Measurements from ENCODE around the gene RPL11.

Gene RPL11

GRCh38 chr1:23704834-23705495, 13.4 kb downstream of the RPL11 start:
- H3K27ac ChIP-seq (ENCODE audit: low read depth, low read length) = no peak overlapping the region
- H3K36me3 ChIP-seq (ENCODE audit: control insufficient read depth, insufficient read depth, low read length) = peaks cover 8% of the 10 kb centered on the region
- no peak overlapping the region for H2BK120ac ChIP-seq (ENCODE audit: low read depth, low read length)
- no CpG with 5 or more reads among the region's 6 CpGs for WGBS (ENCODE audit: extremely low coverage, insufficient coverage, low lambda C conversion rate)
- H2BK5ac ChIP-seq (ENCODE audit: low read length) = no peak overlapping the region
- peaks cover 16% of the 10 kb centered on the region for H3K79me1 ChIP-seq (ENCODE audit: low read length)
- H3K27me3 ChIP-seq (ENCODE audit: insufficient read depth, low read length, poor library complexity) = no peaks in the 10 kb centered on the region
- DNase-seq = no peak
- peaks cover 4% of the 10 kb centered on the region for H3K79me2 ChIP-seq (ENCODE audit: control insufficient read depth, insufficient read depth, low read length)
- no peak overlapping the region for H2BK15ac ChIP-seq (replicated peaks; ENCODE audit: low read depth)
- no peak overlapping the region for H3K9ac ChIP-seq (ENCODE audit: low read length)
- H3K23ac ChIP-seq (ENCODE audit: low read length) = no peak overlapping the region
- no peak overlapping the region for H4K8ac ChIP-seq (ENCODE audit: low read depth, low read length)
- H3K4ac ChIP-seq (ENCODE audit: low read depth, low read length) = no peak overlapping the region
- no peak overlapping the region for H2AK5ac ChIP-seq (ENCODE audit: low read length)
- H3K4me3 ChIP-seq (ENCODE audit: low read length) = no peak overlapping the region
- no peak overlapping the region for H3K4me2 ChIP-seq (ENCODE audit: low read length)
- no peaks in the 10 kb centered on the region for H3K4me1 ChIP-seq (ENCODE audit: control insufficient read depth, low read depth, low read length)
- no peak overlapping the region for H3K18ac ChIP-seq (ENCODE audit: low read length)
- no peak overlapping the region for H3K56ac ChIP-seq (ENCODE audit: low read length)
- no peak overlapping the region for H4K5ac ChIP-seq (ENCODE audit: low read length)

DNA sequence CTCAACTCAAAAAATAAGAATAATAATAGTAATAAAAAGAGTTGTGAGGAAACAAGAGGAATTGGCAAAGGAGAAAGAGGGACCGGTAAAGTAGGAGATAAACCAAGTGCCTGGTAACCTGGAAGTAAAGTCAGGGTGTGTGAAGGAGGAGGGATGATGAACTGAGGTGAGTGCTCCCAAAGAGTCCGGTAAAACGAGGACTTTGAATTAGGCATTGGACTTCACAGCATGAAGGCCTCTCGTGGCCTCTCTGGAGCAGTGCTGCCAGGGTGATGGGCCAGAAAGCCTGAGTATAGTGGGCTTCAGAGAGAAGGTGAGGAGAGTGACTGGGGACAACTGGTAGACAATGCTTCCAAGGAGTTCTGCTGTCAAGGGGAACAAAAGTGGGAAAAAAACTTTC, 17.6 kb downstream of the RPL11 start:
- Histone ChIP-seq H3K23ac (ENCODE audit: low read length) (no peak overlapping the region), H3K56ac (ENCODE audit: low read length) (no peak overlapping the region), H4K8ac (ENCODE audit: low read depth, low read length) (no peak overlapping the region), H3K9ac (ENCODE audit: low read length) (no peak overlapping the region), H2BK120ac (ENCODE audit: low read depth, low read length) (no peak overlapping the region), H3K4ac (ENCODE audit: low read depth, low read length) (no peak overlapping the region), H2AK5ac (ENCODE audit: low read length) (no peak overlapping the region), H3K18ac (ENCODE audit: low read length) (no peak overlapping the region), H3K27ac (ENCODE audit: low read depth, low read length) (no peak overlapping the region), H3K79me2 (ENCODE audit: control insufficient read depth, insufficient read depth, low read length) (peaks cover 7% of the 10 kb centered on the region), H3K36me3 (ENCODE audit: control insufficient read depth, insufficient read depth, low read length) (no peaks in the 10 kb centered on the region), H4K5ac (ENCODE audit: low read length) (no peak overlapping the region), H3K79me1 (ENCODE audit: low read length) (peaks cover 19% of the 10 kb centered on the region), H3K4me2 (ENCODE audit: low read length) (no peak overlapping the region), H3K4me3 (ENCODE audit: low read length) (no peak overlapping the region), H3K4me1 (ENCODE audit: control insufficient read depth, low read depth, low read length) (no peaks in the 10 kb centered on the region), H3K27me3 (ENCODE audit: insufficient read depth, low read length, poor library complexity) (no peaks in the 10 kb centered on the region), H2BK5ac (ENCODE audit: low read length) (no peak overlapping the region), H2BK15ac (replicated peaks; ENCODE audit: low read depth) (no peak overlapping the region)
- DNase-seq = no peak
- WGBS (ENCODE audit: extremely low coverage, insufficient coverage, low lambda C conversion rate) = no CpG with 5 or more reads among the region's 4 CpGs

- no peak overlapping the region for H3K27ac ChIP-seq (ENCODE audit: low read depth, low read length)
- no peaks in the 10 kb centered on the region for H3K27me3 ChIP-seq (ENCODE audit: insufficient read depth, low read length, poor library complexity)
- H2BK5ac ChIP-seq (ENCODE audit: low read length) = no peak overlapping the region
- no peaks in the 10 kb centered on the region for H3K36me3 ChIP-seq (ENCODE audit: control insufficient read depth, insufficient read depth, low read length)
- H2BK120ac ChIP-seq (ENCODE audit: low read depth, low read length) = no peak overlapping the region
- H2BK15ac ChIP-seq (replicated peaks; ENCODE audit: low read depth) = no peak overlapping the region
- H4K5ac ChIP-seq (ENCODE audit: low read length) = no peak overlapping the region
- no peak overlapping the region for H3K4ac ChIP-seq (ENCODE audit: low read depth, low read length)
- peak; percentile 94 for DNase-seq
- H3K23ac ChIP-seq (ENCODE audit: low read length) = no peak overlapping the region
- H3K18ac ChIP-seq (ENCODE audit: low read length) = no peak overlapping the region
- H3K79me2 ChIP-seq (ENCODE audit: control insufficient read depth, insufficient read depth, low read length) = no peaks in the 10 kb centered on the region
- H3K56ac ChIP-seq (ENCODE audit: low read length) = no peak overlapping the region
- H4K8ac ChIP-seq (ENCODE audit: low read depth, low read length) = no peak overlapping the region
- no peak overlapping the region for H3K4me3 ChIP-seq (ENCODE audit: low read length)
- H3K4me1 ChIP-seq (ENCODE audit: control insufficient read depth, low read depth, low read length) = no peaks in the 10 kb centered on the region
- H3K9ac ChIP-seq (ENCODE audit: low read length) = no peak overlapping the region
- H3K79me1 ChIP-seq (ENCODE audit: low read length) = peaks cover 13% of the 10 kb centered on the region
- no CpG with 5 or more reads among the region's 3 CpGs for WGBS (ENCODE audit: extremely low coverage, insufficient coverage, low lambda C conversion rate)
- H3K4me2 ChIP-seq (ENCODE audit: low read length) = no peak overlapping the region
- H2AK5ac ChIP-seq (ENCODE audit: low read length) = no peak overlapping the region
Measured at GRCh38 chr1:23718482-23718881, 26.9 kb downstream of the RPL11 start.

DNA sequence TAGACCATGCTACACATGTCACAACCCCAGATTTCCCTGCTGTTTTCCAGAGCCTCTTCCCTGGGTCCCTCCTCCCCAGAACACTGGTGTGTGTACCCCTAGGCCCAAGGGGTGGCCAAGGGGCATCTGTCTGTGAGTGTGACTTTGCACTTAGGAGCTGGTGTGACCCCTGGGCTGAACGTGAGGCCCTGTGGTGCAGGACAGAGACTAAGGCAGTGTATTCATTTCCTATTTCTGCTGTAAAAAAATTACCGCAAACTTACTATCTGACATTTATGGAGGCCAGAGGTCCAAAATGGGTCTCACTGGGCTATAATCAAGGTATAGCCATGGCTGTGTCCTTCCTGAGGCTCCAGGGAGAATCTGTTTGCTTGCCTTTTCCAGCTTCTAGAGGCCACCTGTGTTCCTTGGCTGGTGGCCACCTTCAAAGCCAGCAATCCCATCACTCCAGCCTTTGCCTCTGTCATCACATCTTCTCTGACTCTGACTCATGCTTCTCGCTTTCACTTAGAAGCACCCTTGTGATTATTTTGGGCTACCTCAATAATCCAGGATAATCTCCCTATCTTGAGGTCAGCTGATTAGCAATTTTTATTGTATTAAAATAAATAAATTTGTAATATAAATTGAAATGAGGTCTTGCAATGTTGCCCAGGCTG, 27.7 kb downstream of the RPL11 start:
- H3K36me3 ChIP-seq (ENCODE audit: control insufficient read depth, insufficient read depth, low read length) = no peaks in the 10 kb centered on the region
- H3K4me2 ChIP-seq (ENCODE audit: low read length) = no peak overlapping the region
- no peak overlapping the region for H2BK5ac ChIP-seq (ENCODE audit: low read length)
- no peak overlapping the region for H3K4me3 ChIP-seq (ENCODE audit: low read length)
- no peak overlapping the region for H3K27ac ChIP-seq (ENCODE audit: low read depth, low read length)
- H3K79me1 ChIP-seq (ENCODE audit: low read length) = peaks cover 13% of the 10 kb centered on the region
- H2AK5ac ChIP-seq (ENCODE audit: low read length) = no peak overlapping the region
- H3K4me1 ChIP-seq (ENCODE audit: control insufficient read depth, low read depth, low read length) = no peaks in the 10 kb centered on the region
- WGBS (ENCODE audit: extremely low coverage, insufficient coverage, low lambda C conversion rate) = no CpG with 5 or more reads among the region's 3 CpGs
- no peak overlapping the region for H2BK120ac ChIP-seq (ENCODE audit: low read depth, low read length)
- H3K4ac ChIP-seq (ENCODE audit: low read depth, low read length) = no peak overlapping the region
- no peak overlapping the region for H3K9ac ChIP-seq (ENCODE audit: low read length)
- no peak overlapping the region for H4K5ac ChIP-seq (ENCODE audit: low read length)
- no peak overlapping the region for H2BK15ac ChIP-seq (replicated peaks; ENCODE audit: low read depth)
- H3K27me3 ChIP-seq (ENCODE audit: insufficient read depth, low read length, poor library complexity) = no peaks in the 10 kb centered on the region
- no peak overlapping the region for H3K56ac ChIP-seq (ENCODE audit: low read length)
- no peak overlapping the region for H3K23ac ChIP-seq (ENCODE audit: low read length)
- DNase-seq = no peak
- no peak overlapping the region for H3K18ac ChIP-seq (ENCODE audit: low read length)
- no peak overlapping the region for H4K8ac ChIP-seq (ENCODE audit: low read depth, low read length)
- no peaks in the 10 kb centered on the region for H3K79me2 ChIP-seq (ENCODE audit: control insufficient read depth, insufficient read depth, low read length)

DNA sequence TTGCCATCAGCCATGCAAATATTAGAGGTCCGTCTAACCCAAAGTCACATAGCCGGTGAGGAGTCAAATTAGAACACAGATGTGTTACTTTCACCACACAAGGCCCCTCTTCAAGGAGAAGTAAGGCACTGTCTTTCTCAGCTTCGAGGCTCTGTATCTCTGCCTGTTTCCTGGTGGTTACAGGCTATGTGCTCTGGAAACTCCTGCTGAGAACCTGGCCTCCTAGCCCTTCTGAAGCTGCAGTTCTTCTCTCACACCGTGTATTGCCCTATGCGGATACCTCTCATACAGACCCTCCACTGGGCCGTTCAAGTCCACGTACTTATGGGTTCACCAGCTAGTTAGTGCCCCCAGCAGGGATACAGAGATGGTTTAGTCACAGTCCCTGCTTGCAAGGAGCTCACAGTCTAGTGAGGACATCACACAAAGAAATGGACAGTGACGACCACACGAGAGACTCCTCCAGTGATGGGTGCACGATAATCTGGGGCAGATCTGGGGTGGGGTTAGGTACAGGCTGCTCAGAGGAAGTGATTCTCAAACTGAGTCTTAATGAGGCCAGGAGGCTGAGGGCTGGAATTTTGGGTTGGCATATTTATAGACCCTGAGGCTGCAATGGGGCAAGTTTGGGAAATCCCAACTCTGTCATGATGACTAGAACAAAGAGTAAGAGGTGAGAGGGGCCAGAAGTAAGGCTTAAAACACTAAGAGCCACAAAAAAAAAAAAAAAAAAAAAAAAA, 28.8 kb downstream of the RPL11 start:
- Histone ChIP-seq H3K4me3 (ENCODE audit: low read length) (no peak overlapping the region), H3K23ac (ENCODE audit: low read length) (no peak overlapping the region), H3K56ac (ENCODE audit: low read length) (no peak overlapping the region), H3K36me3 (ENCODE audit: control insufficient read depth, insufficient read depth, low read length) (no peaks in the 10 kb centered on the region), H3K4me1 (ENCODE audit: control insufficient read depth, low read depth, low read length) (no peaks in the 10 kb centered on the region), H2BK120ac (ENCODE audit: low read depth, low read length) (no peak overlapping the region), H3K4ac (ENCODE audit: low read depth, low read length) (no peak overlapping the region), H3K27me3 (ENCODE audit: insufficient read depth, low read length, poor library complexity) (no peaks in the 10 kb centered on the region), H4K5ac (ENCODE audit: low read length) (no peak overlapping the region), H2BK15ac (replicated peaks; ENCODE audit: low read depth) (no peak overlapping the region), H3K9ac (ENCODE audit: low read length) (no peak overlapping the region), H3K79me1 (ENCODE audit: low read length) (peaks cover 11% of the 10 kb centered on the region), H3K18ac (ENCODE audit: low read length) (no peak overlapping the region), H2BK5ac (ENCODE audit: low read length) (no peak overlapping the region), H3K79me2 (ENCODE audit: control insufficient read depth, insufficient read depth, low read length) (no peaks in the 10 kb centered on the region), H3K4me2 (ENCODE audit: low read length) (no peak overlapping the region), H2AK5ac (ENCODE audit: low read length) (no peak overlapping the region), H3K27ac (ENCODE audit: low read depth, low read length) (no peak overlapping the region), H4K8ac (ENCODE audit: low read depth, low read length) (no peak overlapping the region)
- no peak for DNase-seq
- no CpG with 5 or more reads among the region's 10 CpGs for WGBS (ENCODE audit: extremely low coverage, insufficient coverage, low lambda C conversion rate)
